IMR-90 (cell line): ENCODE data around the gene BST1.

Experiments used
- CEBPB ChIP-seq: IDR thresholded peaks from 2 replicates; pipeline ENCODE4 v1.6.1; 2012; ENCODE audit warnings: low read depth, low read length, improper control_type of control experiment
- RFX5 ChIP-seq: IDR thresholded peaks from 2 replicates; pipeline ENCODE4 v1.8.0; 2012; ENCODE audit warnings: low read depth, mild to moderate bottlenecking, low read length, moderate library complexity
- SMC3 ChIP-seq: fragments of 150-350 bp; IDR thresholded peaks from 2 replicates; pipeline ENCODE4 v1.6.1; 2016; ENCODE audit warnings: low read depth, mild to moderate bottlenecking, antibody characterized with exemption, low read length, moderate library complexity
- USF2 ChIP-seq: fragments of 150-350 bp; IDR thresholded peaks from 2 replicates; pipeline ENCODE4 v1.6.1; 2017; ENCODE audit warnings: mild to moderate bottlenecking, antibody characterized with exemption, low read length, low read depth

GRCh38 chr4:15774020-15774420, 71.2 kb downstream of the BST1 start:
- TF ChIP-seq RFX5 (no peak), SMC3 (no peak), CEBPB (no peak), USF2 (no peak)
